Caki2 (cell line): Measurements from ENCODE around the gene PLOD1. TPM values are rescaled to one million over a fixed set of nuclear protein-coding genes. Genes with fewer than 3 reads are reported as not detected.

ENCODE experiments used
- DNase-seq: peaks from one replicate; pipeline ENCODE4 v3.0.0-alpha.2; 2015; ENCODE audit warnings: low read depth
- in situ Hi-C: cut with HindIII; loops from 2 replicates; pipeline ENCODE4 v1.10.0; 2016; ENCODE audit warnings: low sequenced_read_pairs, low pct_unique_long_range_greater_than_20kb, mixed read lengths
- total RNA-seq: library from RNA; depleted of rRNA; stranded (reverse); fragments of >200 nt; shearing (Covaris generic); gene quantifications from 2 replicates; pipeline ENCODE4 v1.2.3, GENCODE V29; 2014; ENCODE audit warnings: low replicate concordance; rRNA removed

Gene PLOD1
- total RNA-seq, 1 experiment from 2014 or later: 153 TPM

DNA sequence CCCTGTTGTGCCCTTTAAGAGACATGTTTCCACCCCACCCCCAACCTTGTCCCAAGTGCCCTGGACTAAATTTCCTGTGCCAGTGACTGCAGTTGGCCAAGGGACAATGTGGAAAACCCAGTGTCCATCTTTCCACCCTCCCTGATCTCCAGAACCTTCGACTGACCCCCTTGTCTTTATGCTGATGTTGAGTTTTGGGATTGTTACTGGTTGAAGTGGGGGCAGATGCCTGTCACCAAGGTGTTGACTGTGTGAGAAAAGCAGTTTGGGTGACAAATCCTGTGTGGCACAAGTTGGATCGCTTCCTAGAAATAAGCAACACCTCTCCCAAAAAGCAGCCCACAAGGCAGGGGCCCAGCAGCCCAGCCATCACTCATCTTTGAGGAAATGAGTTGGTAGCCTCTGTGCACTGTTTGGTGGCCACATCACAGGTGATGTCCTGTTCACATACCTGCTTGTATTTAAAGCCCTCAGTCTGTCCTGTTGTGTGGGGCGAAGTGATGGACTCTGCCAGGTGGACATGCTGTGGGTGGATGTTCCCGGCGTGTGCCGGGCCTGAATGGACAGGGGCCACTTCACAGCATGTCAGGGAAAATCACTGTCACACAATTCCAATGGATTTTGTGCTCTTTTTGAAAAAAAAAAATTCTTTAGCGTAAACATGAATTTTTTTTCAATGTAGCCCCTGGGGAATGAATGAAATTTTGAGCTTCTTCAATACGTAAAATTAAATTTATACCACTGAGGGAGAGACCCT lies 78.2 kb downstream of the PLOD1 start:
- no peak for DNase-seq
- in situ Hi-C loops: no loop called here

DNA sequence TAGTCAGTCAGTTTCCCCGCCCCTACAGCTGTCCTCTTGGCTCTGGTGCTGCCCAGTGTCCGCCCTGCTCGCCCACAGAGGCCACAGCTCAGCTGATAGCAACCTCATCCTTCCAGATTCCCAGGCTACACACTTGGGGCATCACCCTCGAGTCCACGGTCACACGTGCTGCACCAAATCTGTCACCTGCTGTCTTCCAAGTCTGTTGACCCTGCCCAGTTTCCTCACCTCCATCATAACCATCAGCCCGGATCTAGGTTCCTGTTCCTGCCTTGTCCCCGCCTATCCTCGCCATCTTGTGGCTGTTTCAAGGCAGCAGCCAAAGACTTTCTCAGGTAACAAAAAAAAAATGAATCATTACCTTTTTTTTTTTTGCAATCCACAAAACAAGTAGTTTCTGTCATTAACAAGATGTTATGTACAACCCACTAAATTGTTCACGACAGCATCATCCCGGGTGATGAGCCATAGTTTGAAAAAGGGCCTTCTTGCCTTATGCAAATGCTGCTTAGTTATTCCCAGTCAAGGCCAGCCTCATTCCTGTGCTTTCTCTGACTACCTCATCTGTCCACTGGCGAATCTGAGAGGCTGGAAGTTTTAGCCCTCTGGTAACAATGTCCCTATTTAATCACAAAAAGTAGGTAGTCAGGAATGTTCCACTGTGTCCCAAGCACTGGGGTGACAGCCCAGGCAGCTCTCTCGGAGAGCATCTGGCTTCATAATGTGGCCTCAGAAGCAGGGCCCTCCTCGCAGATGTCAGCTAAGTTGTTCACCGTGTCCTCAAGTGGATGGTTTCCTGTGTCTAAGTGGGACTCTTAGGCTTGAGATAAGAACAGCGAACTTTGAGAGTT lies 79.8 kb downstream of the PLOD1 start:
- in situ Hi-C loops: no loop called here
- peak; percentile 35 for DNase-seq

DNA sequence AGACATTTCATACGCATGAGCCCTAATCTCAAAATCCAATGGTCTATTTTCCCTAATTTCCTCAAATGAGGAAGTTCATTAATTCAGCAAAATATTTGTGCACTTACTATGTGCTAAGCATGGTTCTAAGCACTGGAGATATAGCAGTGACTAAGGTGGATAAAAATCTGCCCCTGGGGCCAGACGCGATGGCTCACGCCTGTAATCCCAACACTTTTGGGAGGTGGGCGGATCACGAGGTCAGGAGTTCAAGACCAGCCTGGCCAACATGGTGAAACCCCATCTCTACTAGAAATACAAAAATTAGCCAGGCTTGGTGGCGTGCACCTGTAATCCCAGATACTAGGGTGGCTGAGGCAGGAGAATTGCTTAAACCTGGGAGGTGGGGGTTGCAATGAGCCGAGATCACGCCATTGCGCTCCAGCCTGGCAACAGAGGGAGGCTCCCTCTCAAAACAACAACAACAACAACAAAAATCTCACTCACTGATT lies 80.5 kb downstream of the PLOD1 start:
- in situ Hi-C loops: no loop called here
- DNase-seq: no peak

DNA sequence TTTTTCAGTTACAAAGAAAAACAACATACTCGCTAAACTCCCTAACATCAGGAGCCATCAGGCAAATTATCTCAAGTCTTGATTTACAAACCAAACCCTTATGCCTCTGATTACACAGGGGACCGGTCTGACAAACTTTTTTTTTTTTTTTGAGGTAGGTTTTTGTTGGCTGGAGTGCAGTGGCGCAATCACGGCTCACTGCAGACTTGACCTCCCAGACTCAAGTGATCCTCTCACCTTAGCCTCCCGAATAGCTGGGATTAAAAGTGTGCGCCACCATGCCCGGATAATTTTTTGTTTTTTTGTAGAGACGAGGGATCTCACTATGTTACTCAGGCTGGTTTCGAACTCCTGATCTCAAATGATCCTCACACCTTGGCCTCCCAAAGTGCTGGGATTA lies 81.0 kb downstream of the PLOD1 start:
- in situ Hi-C loops: no loop called here
- DNase-seq: no peak

DNA sequence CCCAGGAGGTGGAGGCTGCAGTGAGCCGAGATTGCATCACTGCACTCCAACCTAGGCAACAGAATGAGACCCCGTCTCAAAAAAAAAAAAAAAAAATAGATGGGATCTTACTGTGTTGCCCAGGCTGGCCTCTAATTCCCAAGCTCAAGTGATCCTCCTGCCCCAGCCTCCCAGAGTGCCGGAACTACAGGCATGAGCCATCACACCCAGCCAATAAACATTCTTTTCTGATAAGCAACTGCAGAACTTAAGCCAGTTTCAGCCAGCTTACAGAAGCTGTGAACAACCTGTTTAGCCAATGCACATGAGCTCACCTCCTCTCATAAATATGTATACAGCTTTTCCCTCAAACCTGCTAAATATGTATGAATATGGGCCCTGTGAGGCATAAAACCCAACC lies 81.7 kb downstream of the PLOD1 start:
- in situ Hi-C loops: no loop called here
- DNase-seq: no peak

DNA sequence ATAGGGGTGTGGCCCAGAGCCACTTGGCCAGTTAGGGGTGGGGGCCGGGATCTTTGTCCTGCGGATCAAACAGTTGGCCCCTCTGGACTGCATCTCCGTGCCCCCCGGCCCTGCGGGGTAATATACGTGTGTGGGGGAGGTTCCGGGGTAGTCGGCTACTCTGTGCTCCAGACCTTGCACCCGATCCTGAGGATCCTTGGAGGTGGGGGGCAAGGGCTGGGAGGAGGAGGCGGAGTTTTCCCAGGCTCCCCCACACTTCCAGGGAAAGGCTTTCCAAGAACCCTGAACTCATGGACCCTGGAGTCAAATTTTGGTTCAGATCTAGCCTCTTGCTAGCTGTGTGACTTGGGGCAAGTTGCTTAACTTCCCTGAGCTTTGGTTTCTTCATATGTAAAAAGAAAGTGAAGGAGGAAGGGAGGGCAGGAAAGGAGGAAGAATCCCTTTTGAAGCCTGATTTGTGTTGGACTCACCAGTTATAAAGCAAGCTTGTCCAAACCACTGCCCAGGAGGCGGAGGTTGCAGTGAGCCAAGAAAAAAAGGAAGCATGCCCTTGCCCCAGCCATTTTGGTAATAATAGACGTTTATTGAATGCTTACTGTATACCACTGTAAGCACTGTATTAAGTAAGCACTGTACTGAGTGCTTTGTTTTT lies 85.5 kb downstream of the PLOD1 start:
- DNase-seq: no peak
- in situ Hi-C loops: no loop called here

DNA sequence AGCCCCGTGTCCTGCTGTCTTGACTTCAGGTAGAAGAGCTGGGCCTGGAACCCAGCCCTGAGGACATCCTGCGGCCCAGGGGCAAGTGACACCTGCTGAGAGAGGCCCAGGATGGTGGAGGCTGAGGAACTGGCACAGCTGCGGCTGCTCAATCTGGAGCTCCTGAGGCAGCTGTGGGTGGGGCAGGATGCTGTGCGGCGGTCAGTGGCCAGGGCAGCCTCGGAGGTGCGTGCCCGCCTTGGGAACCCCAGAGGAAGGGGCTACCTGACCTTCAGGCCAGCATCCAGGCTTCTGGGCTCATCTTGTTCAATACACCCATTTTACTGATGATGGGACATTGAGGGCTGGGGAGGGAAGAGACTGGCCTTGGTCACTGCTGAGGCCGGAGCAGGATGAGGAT lies 87.1 kb downstream of the PLOD1 start:
- in situ Hi-C loops: no loop called here
- no peak for DNase-seq

DNA sequence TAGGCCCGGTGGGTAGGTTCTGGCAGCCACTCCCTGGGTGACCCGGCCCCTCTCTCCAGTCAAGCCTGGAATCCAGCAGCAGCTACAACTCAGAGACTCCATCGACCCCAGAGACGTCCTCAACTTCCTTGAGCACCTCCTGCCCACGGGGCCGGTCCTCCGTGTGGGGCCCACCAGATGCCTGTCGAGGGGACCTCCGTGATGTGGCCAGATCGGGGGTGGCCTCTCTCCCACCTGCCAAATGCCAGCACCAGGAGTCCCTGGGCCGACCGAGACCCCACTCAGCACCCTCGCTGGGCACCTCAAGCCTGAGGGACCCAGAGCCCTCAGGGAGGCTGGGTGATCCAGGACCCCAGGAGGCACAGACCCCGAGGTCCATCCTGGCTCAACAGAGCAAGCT lies 87.5 kb downstream of the PLOD1 start:
- in situ Hi-C loops: no loop called here
- DNase-seq: no peak

Other genes starting within 250 kb of the PLOD1 start
- not detected in 2 replicates for gene DRAXIN, start 243.0 kb upstream of the PLOD1 start, total RNA-seq
- gene AGTRAP, start 198.6 kb upstream of the PLOD1 start, total RNA-seq: 106 and 116 TPM in 2 replicates
- 0.58 and 0.95 TPM in 2 replicates for gene C1orf167, start 172.5 kb upstream of the PLOD1 start, total RNA-seq
- 12.0 and 18.2 TPM in 2 replicates for gene MTHFR, start 128.8 kb upstream of the PLOD1 start, total RNA-seq
- gene CLCN6, start 128.5 kb upstream of the PLOD1 start, total RNA-seq: 5.6 and 7.4 TPM in 2 replicates
- not detected in 2 replicates for gene NPPA, start 86.9 kb upstream of the PLOD1 start, total RNA-seq
- gene NPPB, start 75.8 kb upstream of the PLOD1 start, total RNA-seq: not detected in 2 replicates
- gene KIAA2013, start 8.3 kb upstream of the PLOD1 start, total RNA-seq: 69.9 and 82.2 TPM in 2 replicates
- gene MFN2, start 45.7 kb downstream of the PLOD1 start, total RNA-seq: 21.9 and 26.4 TPM in 2 replicates
- gene MIIP, start 84.8 kb downstream of the PLOD1 start, total RNA-seq: 23.1 and 35.8 TPM in 2 replicates
- gene TNFRSF8, start 128.6 kb downstream of the PLOD1 start, total RNA-seq: 0.30 TPM in 1 of 2 replicates, not detected in the other
- gene TNFRSF1B, start 232.3 kb downstream of the PLOD1 start, total RNA-seq: 2.8 and 7.3 TPM in 2 replicates